HTR-8/SVneo (cell line): ENCODE data around the gene PCBP3.
"Not testable (repeated sequence)": the region's sequence is repeated elsewhere in the genome, so short reads cannot be mapped to it uniquely, and the experiment has no call there.

Source experiments
- DNase-seq: peaks from one replicate; pipeline ENCODE4 v3.0.0; 2011; ENCODE audit warnings: low spot score, mixed read lengths; ENCODE audit not compliant: insufficient read length
- FAIRE-seq: peaks from 2 replicates; lab custom pipeline; 2011; peaks lifted over from hg19 to GRCh38; lab: Jason Lieb, UNC

Gene PCBP3

DNA sequence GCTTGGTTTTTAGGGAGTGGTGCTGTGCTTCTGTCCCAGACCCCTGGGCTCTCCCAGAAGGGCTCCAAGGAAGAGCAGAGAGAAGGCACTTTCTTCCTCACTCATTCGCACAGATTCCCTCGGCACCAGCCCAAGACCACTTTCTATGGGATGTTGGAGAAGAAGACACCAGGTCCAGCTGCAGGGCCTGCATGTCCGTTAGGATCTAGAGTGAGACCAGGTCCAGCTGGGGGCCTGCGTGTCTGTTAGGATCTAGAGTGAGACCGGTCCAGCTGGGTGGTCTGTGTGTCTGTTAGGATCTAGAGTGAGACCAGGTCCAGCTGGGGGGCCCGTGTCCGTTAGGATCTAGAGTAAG is 30.9 kb upstream of the PCBP3 start:
- DNase-seq, FAIRE-seq: not testable (repeated sequence)

GRCh38 chr21:45613396-45613795 is 30.1 kb upstream of the PCBP3 start:
- no peak for DNase-seq
- FAIRE-seq, result no peak

DNA sequence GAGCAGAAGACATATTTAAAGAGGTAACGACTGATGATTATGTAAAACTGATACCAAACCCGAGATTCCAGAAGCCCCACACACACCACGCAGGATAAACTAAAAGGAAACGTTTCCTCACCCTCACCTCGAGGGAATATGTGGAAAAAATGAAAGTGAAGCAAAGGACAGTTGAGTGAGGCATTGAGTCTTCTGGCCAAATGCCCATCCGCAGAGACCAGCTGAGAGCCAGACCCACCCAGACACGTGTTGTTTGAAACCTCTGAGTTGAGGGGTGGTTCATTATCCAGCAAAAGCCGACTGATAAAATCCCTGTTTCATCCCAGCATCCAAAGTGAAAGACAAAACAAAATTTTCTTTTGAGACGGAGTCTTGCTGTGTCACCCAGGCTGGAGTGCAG is 29.6 kb upstream of the PCBP3 start:
- DNase-seq (no peak), FAIRE-seq (no peak)

DNA sequence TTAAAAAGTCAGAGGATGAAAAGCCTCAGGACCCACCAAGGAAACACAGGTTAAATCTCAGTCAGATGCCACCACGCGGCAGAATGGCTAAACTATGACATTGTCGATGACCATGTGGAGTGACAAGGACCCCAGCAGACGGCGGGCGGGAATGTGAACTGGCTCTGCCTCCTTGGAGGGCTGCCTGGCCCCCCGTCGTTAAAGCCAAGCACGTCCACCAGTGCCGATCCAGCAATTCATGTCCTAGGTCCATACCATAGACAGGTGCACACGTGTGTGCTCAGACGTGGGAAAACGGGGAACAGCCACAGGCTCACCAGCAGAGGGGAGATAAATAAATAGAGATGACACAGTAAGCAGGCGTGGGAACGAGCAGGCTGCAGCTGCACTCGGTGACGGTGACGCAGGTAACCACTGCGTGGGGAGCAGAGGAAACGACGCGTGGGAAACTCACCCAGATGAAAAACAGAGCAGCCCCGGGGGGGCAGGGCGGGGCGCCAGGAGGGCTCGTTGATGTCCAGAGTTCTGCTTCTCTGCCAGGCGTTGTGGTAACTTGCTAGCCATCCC is 28.3 kb upstream of the PCBP3 start:
- no peak for FAIRE-seq
- DNase-seq, result no peak

- DNase-seq, result no peak
- FAIRE-seq, result no peak
Observed at GRCh38 chr21:45617021-45617921, 26.3 kb upstream of the PCBP3 start.

- DNase-seq (peak; percentile 35), FAIRE-seq (no peak)
Observed at GRCh38 chr21:45618287-45618686, 25.2 kb upstream of the PCBP3 start.

GRCh38 chr21:45618846-45619485 is 24.6 kb upstream of the PCBP3 start:
- DNase-seq (no peak), FAIRE-seq (no peak)

GRCh38 chr21:45620201-45620923 is 23.2 kb upstream of the PCBP3 start:
- FAIRE-seq (no peak), DNase-seq (no peak)

DNA sequence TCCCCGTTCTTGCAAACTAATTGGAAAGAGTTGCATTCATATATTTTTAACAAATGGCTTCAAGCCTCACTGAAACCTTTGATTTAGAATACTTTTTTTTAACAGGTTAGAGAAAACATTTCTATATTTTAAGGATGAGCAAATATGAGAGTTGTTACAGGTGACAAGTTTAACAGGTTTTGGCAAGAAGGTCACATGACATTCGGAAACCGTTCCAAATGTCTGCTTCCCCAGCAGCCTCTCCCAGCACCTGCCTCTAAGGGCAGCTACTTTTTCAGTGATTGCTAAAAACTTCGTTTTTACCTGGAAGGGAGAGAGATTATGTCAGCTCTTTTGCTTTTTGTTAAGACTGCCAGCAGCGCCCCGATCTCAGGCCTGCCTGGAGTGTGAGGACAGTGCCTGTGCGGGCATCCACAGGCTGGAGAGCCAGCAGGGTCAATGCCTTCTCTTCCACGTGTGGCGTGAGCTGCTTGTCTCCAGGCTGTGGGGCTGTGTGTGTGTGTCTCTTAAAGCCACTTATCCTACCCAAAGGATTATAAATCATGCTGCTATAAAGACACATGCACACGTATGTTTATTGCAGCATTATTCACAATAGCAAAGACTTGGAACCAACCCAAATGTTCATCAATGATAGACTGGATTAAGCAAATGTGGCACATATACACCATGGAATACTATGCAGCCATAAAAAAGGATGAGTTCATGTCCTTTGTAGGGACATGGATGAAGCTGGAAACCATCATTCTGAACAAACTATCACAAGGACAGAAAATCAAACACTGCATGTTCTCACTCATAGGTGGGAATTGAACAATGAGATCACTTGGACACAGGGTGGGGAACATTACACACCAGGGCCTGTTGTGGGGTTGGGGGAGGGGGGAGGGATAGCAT is 21.8 kb upstream of the PCBP3 start:
- DNase-seq, FAIRE-seq: not testable (repeated sequence)

GRCh38 chr21:45622416-45623097 is 21.0 kb upstream of the PCBP3 start:
- DNase-seq (no peak), FAIRE-seq (no peak)

DNA sequence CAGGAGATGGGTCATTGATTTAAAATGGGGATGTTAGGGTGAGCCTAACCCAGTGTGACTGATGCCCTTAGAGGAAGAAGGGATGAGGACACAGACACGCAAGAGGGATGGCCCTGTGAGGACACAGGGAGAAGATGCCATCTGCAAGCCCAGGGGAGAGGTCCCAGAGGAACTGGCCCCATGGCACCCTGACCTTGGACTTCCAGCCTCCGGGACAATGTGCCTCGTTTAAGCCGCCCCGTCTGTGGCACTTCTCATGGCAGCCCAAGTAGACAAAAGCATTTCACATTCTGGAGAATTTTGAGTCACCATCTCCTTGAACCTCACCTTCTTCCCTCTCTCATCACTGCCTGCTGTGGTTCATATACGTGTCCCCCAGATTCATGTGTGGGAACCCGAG is 20.1 kb upstream of the PCBP3 start:
- FAIRE-seq (no peak), DNase-seq (no peak)

- DNase-seq, FAIRE-seq: not testable (repeated sequence)
Observed at GRCh38 chr21:45626127-45626526, 17.4 kb upstream of the PCBP3 start.

DNA sequence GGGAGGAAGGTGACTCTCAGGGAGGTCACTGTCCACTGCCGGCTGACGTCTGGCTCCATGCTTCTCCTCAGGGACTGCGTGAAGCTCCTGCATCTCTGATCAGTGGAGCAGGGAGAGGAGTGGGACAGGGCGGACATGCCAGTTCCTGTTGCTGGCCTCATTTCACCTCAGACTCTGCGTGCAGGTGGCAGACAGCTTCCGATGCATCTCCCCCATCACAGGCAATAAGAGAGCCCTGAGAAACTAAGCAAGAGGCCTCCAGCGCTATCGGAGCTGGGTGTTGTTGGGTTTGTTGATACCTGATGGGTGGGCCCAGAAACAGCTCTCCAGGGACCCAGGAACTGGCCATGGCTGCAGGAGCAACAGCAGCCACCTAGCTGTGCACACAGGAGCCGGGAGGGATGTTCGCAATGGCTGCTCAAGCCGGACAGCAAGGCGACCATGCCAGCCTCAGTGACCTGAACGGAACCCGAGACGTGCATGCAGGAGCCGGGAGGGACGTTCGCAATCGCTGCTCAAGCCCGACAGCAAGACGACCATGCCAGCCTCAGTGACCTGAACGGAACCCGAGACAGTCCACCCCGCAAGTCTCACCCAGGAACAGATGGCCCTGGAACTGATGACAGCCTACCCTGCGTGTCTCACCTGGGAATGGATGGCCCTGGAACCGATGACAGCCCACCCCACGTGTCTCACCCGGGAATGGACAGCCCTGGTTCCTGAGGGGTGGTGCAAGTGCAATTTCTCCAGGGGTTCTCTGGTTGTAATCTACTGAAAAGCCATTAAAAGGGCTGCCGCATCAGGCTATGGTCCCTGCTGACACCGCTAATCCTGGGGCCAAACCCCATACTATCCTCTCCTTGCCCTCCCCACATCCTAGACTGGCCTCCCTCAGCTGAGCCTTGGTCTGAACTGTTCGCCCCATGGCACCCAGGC is 14.2 kb upstream of the PCBP3 start:
- DNase-seq (no peak), FAIRE-seq (no peak)

DNA sequence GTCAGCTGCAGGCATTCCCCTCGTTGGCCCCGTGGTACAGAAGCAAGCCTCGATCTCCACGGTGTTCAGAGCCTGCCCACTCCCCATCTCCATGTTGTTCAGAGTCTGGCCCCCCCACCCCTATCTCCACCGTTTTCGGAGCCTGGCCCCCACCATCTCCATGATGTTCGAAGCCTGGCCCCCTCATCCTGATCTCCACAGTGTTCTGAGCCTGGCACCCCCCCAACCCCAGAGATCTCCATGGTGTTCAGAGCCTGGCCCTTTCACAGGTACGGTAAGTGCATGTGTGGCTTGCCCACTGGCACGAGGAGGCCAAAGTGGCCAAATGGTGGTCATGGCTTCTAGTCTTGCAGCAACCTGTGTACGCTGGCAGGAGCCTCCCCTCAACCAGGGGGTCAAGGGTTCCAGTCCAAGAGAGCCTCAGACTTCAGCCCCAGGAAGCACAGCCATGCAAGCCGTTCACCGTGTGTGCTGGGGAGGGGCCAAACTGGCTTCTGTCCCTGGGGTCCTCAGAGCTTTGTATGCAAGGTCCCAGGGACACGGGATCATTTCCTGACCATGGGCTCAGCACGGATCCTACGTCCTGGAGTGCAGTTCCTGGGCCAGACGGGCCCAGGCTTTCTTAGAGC is 13.3 kb upstream of the PCBP3 start:
- no peak for FAIRE-seq

DNA sequence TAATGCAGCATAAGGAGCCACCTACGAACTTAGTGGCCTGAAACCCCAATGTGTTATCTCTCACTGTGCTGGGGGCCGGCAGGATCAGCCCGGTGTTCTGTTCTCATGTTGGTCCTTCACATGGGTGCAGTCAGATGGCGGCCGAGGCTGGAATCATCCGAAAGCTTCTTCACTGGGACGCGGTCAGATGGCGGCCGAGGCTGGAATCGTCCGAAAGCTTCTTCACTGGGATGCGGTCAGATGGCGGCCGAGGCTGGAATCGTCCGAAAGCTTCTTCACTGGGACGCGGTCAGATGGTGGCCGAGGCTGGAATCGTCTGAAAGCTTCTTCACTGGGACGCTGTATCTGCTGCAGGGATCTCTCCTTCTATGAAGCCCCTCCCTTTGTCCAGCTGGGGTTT is 12.6 kb upstream of the PCBP3 start:
- FAIRE-seq (no peak), DNase-seq (no peak)

More for the DNA sequence above, 13.3 kb upstream of the PCBP3 start:
- DNase-seq, result no peak

DNA sequence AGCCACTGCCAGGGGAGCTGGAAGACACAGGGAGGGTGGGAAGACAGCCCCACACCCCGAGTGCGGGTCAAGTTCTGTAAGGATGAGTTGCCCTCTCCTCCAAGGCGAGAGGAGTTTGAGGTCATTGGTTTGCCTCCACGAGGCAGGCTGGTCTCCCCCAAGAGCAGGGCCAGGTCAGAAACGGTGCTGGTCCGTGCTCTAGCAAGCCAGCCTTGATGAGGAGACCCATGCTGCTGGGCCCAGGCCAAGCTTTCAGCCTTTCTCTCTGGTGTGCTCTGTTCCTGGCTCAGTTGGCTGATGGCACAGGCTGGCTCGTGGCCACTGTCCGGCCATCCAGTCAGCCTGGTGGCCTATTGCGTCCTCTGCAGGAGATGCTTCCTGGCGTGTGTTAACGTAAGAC is 12.0 kb upstream of the PCBP3 start:
- FAIRE-seq, result no peak
- no peak for DNase-seq

DNA sequence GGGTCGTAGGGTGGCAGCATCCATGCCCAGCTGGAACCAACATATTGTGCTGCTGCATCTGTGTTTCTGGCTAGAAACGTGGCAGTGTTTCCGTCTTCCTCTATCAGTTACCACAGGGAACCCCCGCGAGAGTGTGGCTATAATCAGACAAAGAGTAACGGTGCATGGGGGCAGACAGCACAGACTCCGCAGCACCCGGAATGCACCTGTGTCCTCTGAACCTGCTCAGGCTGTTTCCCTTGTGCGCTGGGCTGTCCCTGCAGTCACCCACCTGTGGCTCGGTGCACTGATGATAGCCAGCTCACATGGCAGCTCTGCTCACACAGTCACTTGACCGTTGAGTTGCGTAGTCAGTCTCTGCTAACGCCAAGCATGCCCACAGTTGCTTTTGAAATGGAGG is 11.4 kb upstream of the PCBP3 start:
- FAIRE-seq (no peak), DNase-seq (no peak)
